AG09319 (cell line): Measurements from ENCODE around the gene ZNF385A.

Experiments
- DNase-seq: peaks from one replicate; pipeline ENCODE4 v3.0.0-alpha.2; 2010; ENCODE audit warnings: low read depth; ENCODE audit errors: extremely low read depth
- CTCF ChIP-seq: IDR thresholded peaks from 2 replicates; pipeline ENCODE4 v1.5.1; 2011; ENCODE audit warnings: low read depth, mild to moderate bottlenecking, inconsistent platforms, low read length, moderate library complexity

The ZNF385A gene

GRCh38 chr12:54383041-54383609 lies 1.4 kb downstream of the ZNF385A start:
- peak; percentile 78 for DNase-seq
- TF ChIP-seq CTCF, result no peak

DNA sequence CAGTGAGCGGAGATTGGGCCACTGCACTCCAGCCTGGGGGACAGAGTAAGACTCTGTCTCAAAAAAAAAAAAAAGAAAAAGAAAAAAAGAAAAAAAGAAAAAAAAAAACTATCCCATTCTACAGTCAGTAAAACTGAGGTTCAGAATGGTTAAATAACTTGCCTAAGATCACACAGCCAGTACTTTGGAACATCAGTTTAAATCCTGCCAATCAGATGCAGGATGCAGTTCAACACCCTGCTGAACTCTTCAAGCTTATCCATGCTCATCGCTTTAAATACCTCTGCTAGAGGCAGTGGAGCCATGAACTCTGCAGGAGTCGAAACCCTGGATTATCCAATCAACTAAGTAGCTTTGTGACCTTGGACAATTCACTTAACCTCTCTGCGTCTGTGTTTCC lies 3.4 kb downstream of the ZNF385A start:
- no peak for DNase-seq
- no peak for TF ChIP-seq CTCF

GRCh38 chr12:54379398-54380201 lies 4.9 kb downstream of the ZNF385A start:
- TF ChIP-seq CTCF, result no peak; the same call in none of the 2 replicates
- peak; percentile 60 for DNase-seq

GRCh38 chr12:54378796-54379397 lies 5.6 kb downstream of the ZNF385A start:
- no peak for TF ChIP-seq CTCF
- DNase-seq, result no peak

DNA sequence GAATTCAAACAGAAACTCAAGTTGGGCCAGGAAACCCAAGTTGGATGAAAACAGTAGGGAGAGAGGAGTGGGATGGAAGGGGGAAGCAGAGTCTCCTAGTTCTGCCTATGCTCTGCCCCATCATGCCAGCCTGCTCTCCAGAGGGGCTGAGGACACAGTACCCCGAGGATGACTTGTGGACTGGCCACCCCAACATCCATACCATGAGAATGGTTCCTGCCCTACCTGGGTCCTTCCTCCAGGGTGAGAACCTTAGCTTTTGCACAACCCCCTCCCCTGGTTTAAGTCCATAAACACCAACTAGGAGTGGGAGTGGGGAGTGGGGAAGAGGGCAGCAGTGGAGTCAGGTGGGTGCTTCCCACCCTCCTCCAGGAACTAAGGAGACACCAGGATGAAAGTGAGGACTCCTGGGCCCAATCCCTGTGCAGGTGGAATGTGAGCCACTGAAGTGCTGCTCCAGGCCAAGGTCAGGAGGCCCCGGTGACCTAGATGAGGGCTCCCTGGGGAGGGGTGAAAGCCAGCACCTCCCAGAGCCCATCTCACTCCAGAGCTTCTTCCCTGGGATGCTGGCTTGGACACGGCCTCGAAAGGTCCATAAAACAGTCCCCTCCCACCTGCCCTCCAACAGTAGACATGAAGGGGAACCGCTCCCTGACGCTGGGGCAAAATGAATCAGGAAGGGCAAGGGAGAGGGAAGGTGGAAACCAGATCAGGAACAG lies 6.6 kb downstream of the ZNF385A start:
- no peak for TF ChIP-seq CTCF

DNA sequence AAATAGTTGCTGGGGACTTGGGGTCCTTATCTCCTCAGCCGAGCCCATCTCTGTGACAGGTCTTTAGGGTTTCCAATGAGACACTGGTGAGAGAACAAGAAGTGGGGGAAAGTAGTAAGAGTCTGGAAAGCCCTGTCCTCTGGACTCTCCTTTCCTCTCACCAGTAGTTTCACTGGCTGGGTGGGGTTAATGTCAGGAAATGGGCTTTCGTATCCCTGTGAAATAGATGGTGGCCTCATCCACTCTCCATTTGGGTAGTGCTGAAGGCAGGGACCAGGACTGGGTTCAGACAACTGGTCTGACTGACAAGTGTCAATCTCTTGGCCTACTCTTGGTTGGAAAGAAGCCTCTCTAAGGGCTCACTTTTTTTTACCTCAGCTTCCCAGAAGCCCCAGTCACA lies 7.5 kb downstream of the ZNF385A start:
- no peak for DNase-seq
- TF ChIP-seq CTCF, result no peak

More for the DNA sequence above, 6.6 kb downstream of the ZNF385A start:
- no peak for DNase-seq
